H9 (cell line): ENCODE data around the gene SORCS2. TPM values are rescaled to one million over a fixed set of nuclear protein-coding genes. Genes with fewer than 3 reads are reported as not detected.

Source experiments
- DNase-seq: peaks from one replicate; pipeline ENCODE4 v3.0.0-alpha.2; 2017
- H2AFZ ChIP-seq: one replicate; pipeline ENCODE4 v1.6.1; 2013; ENCODE audit warnings: mild to moderate bottlenecking, low read length, control low read depth, moderate library complexity
- H2AK5ac ChIP-seq: 2 replicates; pipeline ENCODE4 v1.6.1; 2013; ENCODE audit warnings: low read length, control low read depth, mixed read lengths; ENCODE audit not compliant: insufficient read length
- H2BK120ac ChIP-seq: one replicate; pipeline ENCODE4 v1.6.1; 2013; ENCODE audit warnings: low read depth, mild to moderate bottlenecking, low read length, control low read depth, inconsistent platforms; ENCODE audit not compliant: poor library complexity, severe bottlenecking
- H2BK12ac ChIP-seq: 2 replicates; pipeline ENCODE4 v1.6.1; 2013; ENCODE audit warnings: low read length, control low read depth, mixed read lengths, low read depth; ENCODE audit not compliant: insufficient read length
- H2BK15ac ChIP-seq: 2 replicates; pipeline ENCODE4 v1.6.1; 2013; ENCODE audit warnings: low read depth, low read length, control low read depth
- H2BK20ac ChIP-seq: one replicate; pipeline ENCODE4 v1.6.1; 2013; ENCODE audit warnings: low read depth, mild to moderate bottlenecking, low read length, control low read depth, inconsistent platforms; ENCODE audit not compliant: poor library complexity, severe bottlenecking
- H2BK5ac ChIP-seq: 2 replicates; pipeline ENCODE4 v1.6.1; 2013; ENCODE audit warnings: low read length, control low read depth, mixed read lengths; ENCODE audit not compliant: insufficient read length
- H3K14ac ChIP-seq: 2 replicates; pipeline ENCODE4 v1.6.1; 2013; ENCODE audit warnings: low read length, control low read depth; ENCODE audit not compliant: insufficient read depth
- H3K18ac ChIP-seq: 2 replicates; pipeline ENCODE4 v1.6.1; 2013; ENCODE audit warnings: low read depth, mild to moderate bottlenecking, mixed read lengths, low read length, control low read depth; ENCODE audit not compliant: insufficient read length
- H3K23ac ChIP-seq: 2 replicates; pipeline ENCODE4 v1.6.1; 2013; ENCODE audit warnings: low read length, control low read depth, mixed read lengths, low read depth; ENCODE audit not compliant: insufficient read length
- H3K23me2 ChIP-seq: 2 replicates; pipeline ENCODE4 v1.6.1; 2013; ENCODE audit warnings: low read depth, mild to moderate bottlenecking, mixed read lengths, low read length, control low read depth; ENCODE audit not compliant: insufficient read length, poor library complexity, severe bottlenecking
- H3K27ac ChIP-seq: 2 replicates; pipeline ENCODE4 v1.5.1; 2013; ENCODE audit warnings: low read length, control low read depth, mixed read lengths, low read depth; ENCODE audit not compliant: insufficient read length
- H3K27me3 ChIP-seq: 2 replicates; pipeline ENCODE4 v1.6.1; 2013; ENCODE audit warnings: low read length, control low read depth, inconsistent platforms; ENCODE audit not compliant: insufficient read depth
- H3K4ac ChIP-seq: 2 replicates; pipeline ENCODE4 v1.6.1; 2013; ENCODE audit warnings: low read depth, mild to moderate bottlenecking, control low read depth, inconsistent platforms, low read length, moderate library complexity
- H3K4me1 ChIP-seq: 2 replicates; pipeline ENCODE4 v1.6.1; 2013; ENCODE audit warnings: low read length, control low read depth, inconsistent platforms; ENCODE audit not compliant: insufficient read depth
- H3K4me2 ChIP-seq: 2 replicates; pipeline ENCODE4 v1.6.1; 2013; ENCODE audit warnings: low read length, control low read depth, mixed read lengths; ENCODE audit not compliant: insufficient read length, insufficient read depth
- H3K56ac ChIP-seq: 2 replicates; pipeline ENCODE4 v1.6.1; 2013; ENCODE audit warnings: low read depth, mild to moderate bottlenecking, mixed read lengths, low read length, control low read depth; ENCODE audit not compliant: insufficient read length
- H3K79me1 ChIP-seq: 2 replicates; pipeline ENCODE4 v1.6.1; 2013; ENCODE audit warnings: low read depth, mild to moderate bottlenecking, moderate library complexity, low read length, control low read depth, inconsistent platforms; ENCODE audit not compliant: insufficient read depth, poor library complexity, severe bottlenecking
- H3K79me2 ChIP-seq: 2 replicates; pipeline ENCODE4 v1.6.1; 2013; ENCODE audit warnings: low read length, control low read depth, inconsistent platforms; ENCODE audit not compliant: insufficient read depth
- H3K9ac ChIP-seq: 2 replicates; pipeline ENCODE4 v1.6.1; 2013; ENCODE audit warnings: low read length, control low read depth, mixed read lengths; ENCODE audit not compliant: insufficient read length; ENCODE audit errors: extremely low read depth
- H3K9me3 ChIP-seq: one replicate; pipeline ENCODE4 v1.6.1; 2013; ENCODE audit warnings: low read depth, low read length, inconsistent platforms; ENCODE audit not compliant: control insufficient read depth
- H3T11ph ChIP-seq: one replicate; pipeline ENCODE4 v1.6.1; 2013; ENCODE audit warnings: mild to moderate bottlenecking, low read length, control low read depth, inconsistent platforms
- H4K20me1 ChIP-seq: one replicate; pipeline ENCODE4 v1.6.1; 2013; ENCODE audit not compliant: control insufficient read depth, insufficient read length, insufficient read depth
- H4K5ac ChIP-seq: 2 replicates; pipeline ENCODE4 v1.6.1; 2013; ENCODE audit warnings: low read depth, mild to moderate bottlenecking, mixed read lengths, low read length, control low read depth; ENCODE audit not compliant: insufficient read length
- H4K8ac ChIP-seq: replicated peaks from 2 replicates; pipeline ENCODE4 v1.6.1; 2013; ENCODE audit warnings: low read length, control low read depth, mixed read lengths, low read depth; ENCODE audit not compliant: insufficient read length
- H4K91ac ChIP-seq: 2 replicates; pipeline ENCODE4 v1.6.1; 2013; ENCODE audit warnings: low read depth, mild to moderate bottlenecking, moderate library complexity, mixed read lengths, low read length, control low read depth; ENCODE audit not compliant: insufficient read length
- H3K27ac Mint-ChIP-seq, 3 experiments: 2 replicates in 2 of 3; 3 replicates in 1 of 3; pipeline ENCODE4 v1.8.0; 2020 to 2021; ENCODE audit warnings: mixed read lengths in 3 of 3, mild to moderate bottlenecking in 1 of 3, moderate library complexity in 1 of 3
- H3K27me3 Mint-ChIP-seq: 2 replicates; pipeline ENCODE4 v1.8.0; 2021; ENCODE audit warnings: low read depth, mild to moderate bottlenecking, moderate library complexity, mixed read lengths
- H3K36me3 Mint-ChIP-seq, 3 experiments: 2 replicates in 2 of 3; 3 replicates in 1 of 3; pipeline ENCODE4 v1.8.0; 2020 to 2021; ENCODE audit warnings: low read depth in 3 of 3, mixed read lengths in 3 of 3; ENCODE audit not compliant: insufficient read depth in 1 of 3
- H3K4me1 Mint-ChIP-seq, 2 experiments: 2 replicates each; pipeline ENCODE4 v1.8.0; 2020; ENCODE audit warnings: mixed read lengths in 2 of 2
- H3K4me3 Mint-ChIP-seq, 2 experiments: 2 replicates in 1 of 2; 3 replicates in 1 of 2; pipeline ENCODE4 v1.8.0; 2020 to 2021; ENCODE audit warnings: mild to moderate bottlenecking in 2 of 2, mixed read lengths in 2 of 2, moderate library complexity in 1 of 2
- H3K9me3 Mint-ChIP-seq, 2 experiments: 2 replicates in 1 of 2; 3 replicates in 1 of 2; pipeline ENCODE4 v1.8.0; 2020; ENCODE audit warnings: mild to moderate bottlenecking in 2 of 2, mixed read lengths in 2 of 2, moderate library complexity in 1 of 2
- CTCF ChIP-seq: fragments of 200-600 bp; sonication (generic); conservative IDR thresholded peaks from 3 replicates; pipeline ENCODE4 v1.8.0; 2021; ENCODE audit warnings: antibody characterized with exemption, mild to moderate bottlenecking
- WGBS: extraction: QIAGEN DNeasy Blood & Tissue Kit; methylation state at CpG from one replicate; pipeline ENCODE4 v1.1.7; 2013; ENCODE audit warnings: missing lambda C conversion rate, low lambda C conversion rate, mixed read lengths; ENCODE audit not compliant: insufficient read length; ENCODE audit errors: extremely low coverage; 5-methylcytosine and 5-hydroxymethylcytosine counted together
- total RNA-seq: library from RNA; stranded (reverse); gene quantifications from 2 replicates; pipeline ENCODE4 v1.2.1, GENCODE V29; 2021

SORCS2 gene
- total RNA-seq, 1 experiment from 2014 or later, result 0.57 TPM

- Histone ChIP-seq H2BK5ac (no peak overlapping the region), H4K91ac (no peak overlapping the region), H2BK120ac (no peak overlapping the region), H3K18ac (no peak overlapping the region), H3K14ac (0 out of 2 replicates have a peak overlapping the region, but pooled peaks have one; percentile 10), H2BK20ac (no peak overlapping the region), H3K4me2 (no peak overlapping the region), H3K79me2 (no peaks in the 10 kb centered on the region), H3K4me1 (no peaks in the 10 kb centered on the region; the same call in 1 of the 2 replicates), H3K4ac (no peak overlapping the region), H2BK15ac (no peak overlapping the region), H3K27me3 (no peaks in the 10 kb centered on the region), H3T11ph (no peak overlapping the region), H2AK5ac (no peak overlapping the region), H2BK12ac (no peak overlapping the region), H3K23ac (no peak overlapping the region), H3K79me1 (no peaks in the 10 kb centered on the region), H3K27ac (no peak overlapping the region), H4K5ac (no peak overlapping the region), H2AFZ (no peak overlapping the region), H4K8ac (no peak overlapping the region), H3K23me2 (no peaks in the 10 kb centered on the region), H4K20me1 (no peaks in the 10 kb centered on the region), H3K56ac (no peak overlapping the region), H3K9me3 (no peaks in the 10 kb centered on the region), H3K9ac (no peak overlapping the region)
- WGBS, result no CpG with 5 or more reads among the region's 8 CpGs
- H3K36me3 Mint-ChIP-seq, result no peaks in the 10 kb centered on the region
- no peak for TF ChIP-seq CTCF
- peaks cover 12 to 20% of the 10 kb centered on the region in 2 experiments for H3K4me1 Mint-ChIP-seq
- H3K4me3 Mint-ChIP-seq, result no peak overlapping the region
- no peak for DNase-seq
- peaks cover 15% of the 10 kb centered on the region for H3K27me3 Mint-ChIP-seq
- H3K9me3 Mint-ChIP-seq, result no peaks in the 10 kb centered on the region
- H3K27ac Mint-ChIP-seq, result no peak overlapping the region
Observed at GRCh38 chr4:7659429-7660175, 467.3 kb downstream of the SORCS2 start.
